Kidney epithelial cell (primary cell): ENCODE data around the gene TMEM87B. TPM values are rescaled to one million over a fixed set of nuclear protein-coding genes. Genes with fewer than 3 reads are reported as not detected.
"Not testable (repeated sequence)": the region's sequence is repeated elsewhere in the genome, so short reads cannot be mapped to it uniquely, and the experiment has no call there.

Source experiments
- DNase-seq: peaks from one replicate; pipeline ENCODE4 v3.0.0-alpha.2; 2010; ENCODE audit warnings: low read depth
- H3K27me3 ChIP-seq: 2 replicates; pipeline ENCODE4 v1.6.0; 2011; ENCODE audit warnings: low read length; ENCODE audit not compliant: control insufficient read depth, insufficient read depth
- H3K36me3 ChIP-seq: 2 replicates; pipeline ENCODE4 v1.5.1; 2011; ENCODE audit warnings: low read length; ENCODE audit not compliant: control insufficient read depth, insufficient read depth
- H3K4me3 ChIP-seq: 2 replicates; pipeline ENCODE4 v1.5.1; 2011; ENCODE audit warnings: low read depth, mild to moderate bottlenecking, control low read depth, low read length
- CTCF ChIP-seq: IDR thresholded peaks from 2 replicates; pipeline ENCODE4 v1.5.1; 2011; ENCODE audit warnings: mild to moderate bottlenecking, moderate library complexity, low read length, control low read depth, inconsistent platforms; ENCODE audit not compliant: insufficient read depth, poor library complexity, severe bottlenecking
- total RNA-seq: library from RNA; depleted of rRNA; stranded (reverse); fragments of >200 nt; gene quantifications from 2 replicates; pipeline ENCODE4 v1.2.3, GENCODE V29; 2015

Gene TMEM87B
- total RNA-seq, 1 donor from 2014 or later, result 24.5 TPM

GRCh38 chr2:112034924-112035323 is 20.1 kb upstream of the TMEM87B start:
- Histone ChIP-seq H3K27me3 (no peaks in the 10 kb centered on the region), H3K36me3 (no peaks in the 10 kb centered on the region), H3K4me3 (no peak overlapping the region)
- no peak for DNase-seq
- no peak for TF ChIP-seq CTCF

- Histone ChIP-seq H3K36me3 (no peaks in the 10 kb centered on the region), H3K27me3 (no peaks in the 10 kb centered on the region), H3K4me3 (no peak overlapping the region)
- no peak for DNase-seq
- no peak for TF ChIP-seq CTCF
Measured at GRCh38 chr2:112035786-112036185, 19.3 kb upstream of the TMEM87B start.

GRCh38 chr2:112039556-112039955 is 15.5 kb upstream of the TMEM87B start:
- not testable (repeated sequence) for DNase-seq, H3K27me3 ChIP-seq, H3K36me3 ChIP-seq, H3K4me3 ChIP-seq

GRCh38 chr2:112040066-112040465 is 15.0 kb upstream of the TMEM87B start:
- not testable (repeated sequence) for H3K27me3 ChIP-seq, H3K4me3 ChIP-seq, H3K36me3 ChIP-seq, DNase-seq

GRCh38 chr2:112041460-112041859 is 13.6 kb upstream of the TMEM87B start:
- not testable (repeated sequence) for H3K27me3 ChIP-seq, H3K36me3 ChIP-seq, DNase-seq, H3K4me3 ChIP-seq

- TF ChIP-seq CTCF, result no peak
- no peaks in the 10 kb centered on the region for H3K36me3 ChIP-seq
- no peak overlapping the region for H3K4me3 ChIP-seq
- no peaks in the 10 kb centered on the region for H3K27me3 ChIP-seq
- DNase-seq, result no peak
Measured at GRCh38 chr2:112045446-112046014, 9.5 kb upstream of the TMEM87B start.

GRCh38 chr2:112046231-112046630 is 8.8 kb upstream of the TMEM87B start:
- no peaks in the 10 kb centered on the region for H3K36me3 ChIP-seq
- no peak for TF ChIP-seq CTCF
- no peaks in the 10 kb centered on the region for H3K27me3 ChIP-seq
- H3K4me3 ChIP-seq, result no peak overlapping the region
- no peak for DNase-seq
